ENCODE measurements around the gene STT3B. TPM values are rescaled to one million over a fixed set of nuclear protein-coding genes. Genes with fewer than 3 reads are reported as not detected.

The STT3B gene
- total RNA-seq, 2 donors from 2014 or later, result 106 to 132 TPM

DNA sequence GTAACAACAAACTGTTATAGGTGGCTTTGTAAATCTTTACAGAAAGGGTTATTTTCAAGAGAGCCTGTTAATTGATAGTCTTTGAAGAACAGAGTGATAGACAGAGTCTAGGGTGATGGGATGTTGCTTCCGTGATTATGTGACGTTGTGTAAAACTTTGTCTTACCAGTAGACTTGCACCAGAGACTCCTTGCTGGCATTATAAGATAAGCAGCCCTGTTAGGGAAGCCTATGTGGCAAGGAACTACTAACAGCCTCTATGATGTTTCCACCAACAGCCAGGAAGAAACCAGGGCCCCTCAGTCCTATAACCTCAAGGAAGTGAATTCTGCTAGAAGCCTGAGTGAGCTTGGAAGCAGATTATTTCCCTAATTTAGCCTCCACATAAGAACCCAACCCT lies 18.9 kb downstream of the STT3B start:
- intact Hi-C loops (cut with DNase I), result no loop called here
- no peaks in the 10 kb centered on the region for H3K9me3 ChIP-seq
- H3K27me3 ChIP-seq (replicated peaks; ENCODE audit: insufficient read depth), result no peaks in the 10 kb centered on the region
- 90% methylated on average over 2 of the region's 2 CpGs for WGBS
- DNase-seq (ENCODE audit: low spot score), result no peak
- no peak overlapping the region for H3K27ac ChIP-seq
- H3K4me1 ChIP-seq (replicated peaks), result no peaks in the 10 kb centered on the region
- no peaks in the 10 kb centered on the region for H3K36me3 ChIP-seq
- H3K4me3 ChIP-seq, result no peak overlapping the region
- TF ChIP-seq, protein P1, sequence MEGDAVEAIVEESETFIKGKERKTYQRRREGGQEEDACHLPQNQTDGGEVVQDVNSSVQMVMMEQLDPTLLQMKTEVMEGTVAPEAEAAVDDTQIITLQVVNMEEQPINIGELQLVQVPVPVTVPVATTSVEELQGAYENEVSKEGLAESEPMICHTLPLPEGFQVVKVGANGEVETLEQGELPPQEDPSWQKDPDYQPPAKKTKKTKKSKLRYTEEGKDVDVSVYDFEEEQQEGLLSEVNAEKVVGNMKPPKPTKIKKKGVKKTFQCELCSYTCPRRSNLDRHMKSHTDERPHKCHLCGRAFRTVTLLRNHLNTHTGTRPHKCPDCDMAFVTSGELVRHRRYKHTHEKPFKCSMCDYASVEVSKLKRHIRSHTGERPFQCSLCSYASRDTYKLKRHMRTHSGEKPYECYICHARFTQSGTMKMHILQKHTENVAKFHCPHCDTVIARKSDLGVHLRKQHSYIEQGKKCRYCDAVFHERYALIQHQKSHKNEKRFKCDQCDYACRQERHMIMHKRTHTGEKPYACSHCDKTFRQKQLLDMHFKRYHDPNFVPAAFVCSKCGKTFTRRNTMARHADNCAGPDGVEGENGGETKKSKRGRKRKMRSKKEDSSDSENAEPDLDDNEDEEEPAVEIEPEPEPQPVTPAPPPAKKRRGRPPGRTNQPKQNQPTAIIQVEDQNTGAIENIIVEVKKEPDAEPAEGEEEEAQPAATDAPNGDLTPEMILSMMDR (IDR thresholded peaks at IDR 0.05), result no peak
- TF ChIP-seq POLR2A (IDR thresholded peaks at IDR 0.05) (no peak), POLR2AphosphoS5 (IDR thresholded peaks at IDR 0.05) (no peak)

DNA sequence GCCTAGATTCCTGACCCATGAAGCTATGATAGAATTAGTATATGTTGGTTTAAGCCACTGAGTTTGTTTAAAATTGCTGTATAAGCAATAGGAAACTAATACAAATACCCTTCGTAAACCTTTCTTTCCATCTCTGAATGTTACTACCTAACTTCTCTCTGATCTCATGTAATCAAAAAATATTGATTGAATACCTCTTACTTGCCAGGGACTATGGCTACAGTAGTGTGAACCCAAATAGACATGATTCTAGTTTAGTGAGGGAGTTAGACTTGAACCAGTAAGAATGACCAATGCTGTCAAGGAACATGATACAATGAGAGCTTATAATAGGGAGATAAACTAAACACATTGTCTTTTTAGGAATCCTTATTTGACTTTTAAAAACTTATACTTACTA lies 19.4 kb downstream of the STT3B start:
- DNase-seq (ENCODE audit: low spot score), result no peak
- TF ChIP-seq, protein P1 (IDR thresholded peaks at IDR 0.05), result no peak
- TF ChIP-seq POLR2A (IDR thresholded peaks at IDR 0.05) (no peak), POLR2AphosphoS5 (IDR thresholded peaks at IDR 0.05) (no peak)
- Histone ChIP-seq H3K27ac (no peak overlapping the region), H3K36me3 (no peaks in the 10 kb centered on the region), H3K27me3 (replicated peaks; ENCODE audit: insufficient read depth) (no peaks in the 10 kb centered on the region), H3K9me3 (no peaks in the 10 kb centered on the region), H3K4me1 (replicated peaks) (no peaks in the 10 kb centered on the region), H3K4me3 (no peak overlapping the region)
- WGBS, result 94% methylated on average over 1 of the region's 1 CpG
- intact Hi-C loops (cut with DNase I), result no loop called here

DNA sequence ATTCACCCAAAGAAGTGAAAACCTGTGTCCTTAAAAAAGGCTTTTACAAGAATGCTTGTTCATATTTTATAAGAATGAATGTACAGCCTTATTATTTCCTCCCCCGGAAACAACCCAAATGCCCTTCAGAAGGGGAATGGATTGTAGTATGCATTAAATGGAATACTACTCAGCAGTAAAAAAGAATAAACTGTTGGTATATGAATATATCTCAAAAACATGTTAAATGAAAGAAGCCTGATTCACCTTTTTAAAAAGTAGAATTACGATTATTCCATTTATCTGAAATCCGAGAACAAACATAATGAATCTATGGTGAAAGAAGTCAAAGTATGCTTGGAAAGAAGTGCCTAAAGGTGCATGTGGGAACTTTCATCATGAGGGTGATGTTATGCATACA lies 20.5 kb downstream of the STT3B start:
- Histone ChIP-seq H3K27ac (no peak overlapping the region), H3K4me3 (no peak overlapping the region), H3K27me3 (replicated peaks; ENCODE audit: insufficient read depth) (no peaks in the 10 kb centered on the region), H3K9me3 (no peaks in the 10 kb centered on the region), H3K36me3 (no peaks in the 10 kb centered on the region), H3K4me1 (replicated peaks) (no peaks in the 10 kb centered on the region)
- 98% methylated on average over 3 of the region's 3 CpGs for WGBS
- TF ChIP-seq POLR2A (IDR thresholded peaks at IDR 0.05) (no peak), POLR2AphosphoS5 (IDR thresholded peaks at IDR 0.05) (no peak)
- TF ChIP-seq, protein P1 (IDR thresholded peaks at IDR 0.05), result no peak
- intact Hi-C loops (cut with DNase I), result no loop called here
- DNase-seq (ENCODE audit: low spot score), result no peak

DNA sequence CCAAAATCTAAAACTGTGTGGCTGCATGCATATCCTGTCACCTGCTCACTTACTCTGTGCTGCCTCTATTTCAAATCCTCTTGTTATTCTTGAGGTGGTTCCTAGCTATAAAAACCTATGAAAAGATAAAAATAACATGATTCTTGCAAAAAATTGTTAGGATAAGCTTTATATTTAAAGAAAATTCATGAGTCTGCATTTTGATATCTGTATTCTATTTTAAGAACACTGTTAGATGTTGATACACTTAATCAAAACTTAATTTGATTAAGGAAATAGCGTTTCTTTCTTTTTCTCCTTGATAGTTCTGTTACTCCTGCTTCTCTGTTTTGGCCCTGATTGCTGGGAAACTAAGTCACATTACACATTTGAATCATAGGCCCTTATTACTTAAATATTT lies 22.5 kb downstream of the STT3B start:
- no peak overlapping the region for H3K4me3 ChIP-seq
- TF ChIP-seq POLR2AphosphoS5 (IDR thresholded peaks at IDR 0.05), result no peak
- TF ChIP-seq, protein P1 (IDR thresholded peaks at IDR 0.05), result no peak
- TF ChIP-seq POLR2A (IDR thresholded peaks at IDR 0.05), result no peak
- intact Hi-C loops (cut with DNase I), result no loop called here
- no peaks in the 10 kb centered on the region for H3K36me3 ChIP-seq
- no peak overlapping the region for H3K27ac ChIP-seq
- H3K27me3 ChIP-seq (replicated peaks; ENCODE audit: insufficient read depth), result no peaks in the 10 kb centered on the region
- H3K4me1 ChIP-seq (replicated peaks), result no peaks in the 10 kb centered on the region
- WGBS, result 74% methylated on average over 1 of the region's 1 CpG
- DNase-seq (ENCODE audit: low spot score), result no peak
- no peaks in the 10 kb centered on the region for H3K9me3 ChIP-seq

DNA sequence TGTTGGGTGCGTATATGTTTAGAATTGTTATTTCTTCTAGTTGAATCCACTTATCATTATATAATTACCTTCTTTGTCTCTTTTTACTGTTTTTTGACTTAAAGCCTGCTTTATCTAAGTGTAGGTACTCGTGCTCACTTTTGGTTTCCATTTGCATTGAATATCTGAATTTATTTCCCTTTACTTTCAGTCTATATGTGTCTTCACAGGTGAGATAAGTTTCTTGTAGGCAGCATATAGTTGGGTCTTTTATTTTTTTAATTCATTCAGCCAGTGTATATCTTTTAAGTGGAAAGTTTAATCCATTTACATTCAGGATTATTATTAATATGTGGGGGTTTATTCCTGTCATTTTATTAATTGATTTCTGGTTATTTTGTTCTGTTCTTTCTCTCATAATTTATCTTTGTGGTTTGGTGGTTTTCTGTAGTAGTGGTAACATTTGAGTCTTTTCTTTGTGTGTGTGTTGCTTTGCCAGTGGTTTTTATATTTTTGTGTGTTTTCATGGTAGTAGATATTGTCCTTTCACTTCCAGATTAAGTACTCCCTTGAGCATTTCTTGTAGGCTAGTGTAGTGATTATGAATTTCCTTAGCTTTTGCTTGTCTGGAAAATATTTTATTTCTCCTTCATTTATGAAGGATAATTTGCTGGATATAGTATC lies 27.3 kb downstream of the STT3B start:
- no peaks in the 10 kb centered on the region for H3K4me1 ChIP-seq (replicated peaks)
- no peak overlapping the region for H3K27ac ChIP-seq
- H3K27me3 ChIP-seq (replicated peaks; ENCODE audit: insufficient read depth), result no peaks in the 10 kb centered on the region
- no peaks in the 10 kb centered on the region for H3K9me3 ChIP-seq
- no peak for TF ChIP-seq POLR2A (IDR thresholded peaks at IDR 0.05)
- TF ChIP-seq, protein P1 (IDR thresholded peaks at IDR 0.05), result no peak
- TF ChIP-seq POLR2AphosphoS5 (IDR thresholded peaks at IDR 0.05), result no peak
- DNase-seq (ENCODE audit: low spot score), result no peak
- H3K36me3 ChIP-seq, result no peaks in the 10 kb centered on the region
- no peak overlapping the region for H3K4me3 ChIP-seq
- WGBS, result 97% methylated on average over 2 of the region's 2 CpGs
- intact Hi-C loops (cut with DNase I), result no loop called here
